Measurements from ENCODE around the gene KRTAP27-1. TPM values are rescaled to one million over a fixed set of nuclear protein-coding genes. Genes with fewer than 3 reads are reported as not detected.
A peak's percentile ranks its signal among the peaks of the same experiment; 100 is the strongest.

The KRTAP27-1 gene
- total and polyA plus RNA-seq, 4 donors, result not detected

GRCh38 chr21:30315701-30316100 is 21.8 kb downstream of the KRTAP27-1 start:
- no peak for DNase-seq
- Histone ChIP-seq H3K36me3 (ENCODE audit: control insufficient read depth in 4 of 4, insufficient read depth in 4 of 4, low read length in 4 of 4) (no peaks in the 10 kb centered on the region), H3K27ac (ENCODE audit: low read depth in 1 of 2, low read length in 1 of 2) (no peak overlapping the region), H3K9me3 (ENCODE audit: control insufficient read depth in 4 of 4, insufficient read depth in 3 of 4, low read length in 3 of 4) (peaks cover 0 to 2% (median 0%) of the 10 kb centered on the region in 4 donors), H3K9ac (ENCODE audit: insufficient read depth in 1 of 2, low read length in 2 of 2) (no peak overlapping the region), H3K4me3 (no peak overlapping the region), H3K4me1 (ENCODE audit: control insufficient read depth in 5 of 5, insufficient read depth in 5 of 5, low read length in 5 of 5) (no peaks in the 10 kb centered on the region), H3K27me3 (ENCODE audit: control insufficient read depth in 3 of 3, insufficient read depth in 3 of 3, low read length in 2 of 3) (peaks cover 0 to 7% (median 0%) of the 10 kb centered on the region in 3 donors)
- 87 to 94% methylated on average over 2 of the region's 2 CpGs for WGBS, 2 donors
- TF ChIP-seq CTCF (IDR thresholded peaks at IDR 0.05; ENCODE audit: control extremely low read depth, extremely low read depth), result no peak
- ATAC-seq (ENCODE audit: insufficient read depth, low FRiP score), result no peak

GRCh38 chr21:30306884-30307283 is 30.6 kb downstream of the KRTAP27-1 start:
- no peak for TF ChIP-seq CTCF (IDR thresholded peaks at IDR 0.05; ENCODE audit: control extremely low read depth, extremely low read depth)
- ATAC-seq (ENCODE audit: insufficient read depth, low FRiP score) (no peak), DNase-seq (peak in 1 of 3 donors; percentile 19)
- Histone ChIP-seq H3K4me3 (no peak overlapping the region), H3K36me3 (ENCODE audit: control insufficient read depth in 4 of 4, insufficient read depth in 4 of 4, low read length in 4 of 4) (no peaks in the 10 kb centered on the region), H3K4me1 (ENCODE audit: control insufficient read depth in 5 of 5, insufficient read depth in 5 of 5, low read length in 5 of 5) (no peaks in the 10 kb centered on the region), H3K27me3 (ENCODE audit: control insufficient read depth in 3 of 3, insufficient read depth in 3 of 3, low read length in 2 of 3) (no peaks in the 10 kb centered on the region), H3K27ac (ENCODE audit: low read depth in 1 of 2, low read length in 1 of 2) (no peak overlapping the region), H3K9ac (ENCODE audit: insufficient read depth in 1 of 2, low read length in 2 of 2) (no peak overlapping the region), H3K9me3 (ENCODE audit: control insufficient read depth in 4 of 4, insufficient read depth in 3 of 4, low read length in 3 of 4) (peaks cover 0 to 2% (median 0%) of the 10 kb centered on the region in 4 donors)
- 55 to 58% methylated on average over 2 of the region's 2 CpGs for whole genome bisulfite sequencing, 2 donors

- H3K4me1 ChIP-seq (ENCODE audit: control insufficient read depth in 5 of 5, insufficient read depth in 5 of 5, low read length in 5 of 5), result no peaks in the 10 kb centered on the region
- no peak for TF ChIP-seq CTCF (IDR thresholded peaks at IDR 0.05; ENCODE audit: control extremely low read depth, extremely low read depth)
- no peak overlapping the region for H3K4me3 ChIP-seq
- ATAC-seq (ENCODE audit: insufficient read depth, low FRiP score) (no peak), DNase-seq (no peak)
- WGBS, 2 donors, result 31 to 52% methylated on average over 1 of the region's 1 CpG
- no peaks in the 10 kb centered on the region for H3K36me3 ChIP-seq (ENCODE audit: control insufficient read depth in 4 of 4, insufficient read depth in 4 of 4, low read length in 4 of 4)
- peaks cover 0 to 3% (median 2%) of the 10 kb centered on the region in 4 donors for H3K9me3 ChIP-seq (ENCODE audit: control insufficient read depth in 4 of 4, insufficient read depth in 3 of 4, low read length in 3 of 4)
- no peak overlapping the region for H3K27ac ChIP-seq (ENCODE audit: low read depth in 1 of 2, low read length in 1 of 2)
- H3K27me3 ChIP-seq (ENCODE audit: control insufficient read depth in 3 of 3, insufficient read depth in 3 of 3, low read length in 2 of 3), result no peaks in the 10 kb centered on the region
- no peak overlapping the region for H3K9ac ChIP-seq (ENCODE audit: insufficient read depth in 1 of 2, low read length in 2 of 2)
These were observed 32.4 kb downstream of the KRTAP27-1 start for GRCh38 chr21:30305136-30305535.

GRCh38 chr21:30289215-30289614 is 48.3 kb downstream of the KRTAP27-1 start, which contains the start of gene KRTAP25-1:
Gene KRTAP25-1 (minus strand): TSS chr21:30289514. CDS start chr21:30289490, 24 bp downstream.
- Histone ChIP-seq H3K27me3 (ENCODE audit: control insufficient read depth in 3 of 3, insufficient read depth in 3 of 3, low read length in 2 of 3) (no peaks in the 10 kb centered on the region), H3K9me3 (ENCODE audit: control insufficient read depth in 4 of 4, insufficient read depth in 3 of 4, low read length in 3 of 4) (no peaks in the 10 kb centered on the region), H3K4me3 (no peak within 1 kb of the TSS), H3K27ac (ENCODE audit: low read depth in 1 of 2, low read length in 1 of 2) (no peak within 1 kb of the TSS), H3K4me1 (ENCODE audit: control insufficient read depth in 5 of 5, insufficient read depth in 5 of 5, low read length in 5 of 5) (no peaks in the 10 kb centered on the region), H3K36me3 (ENCODE audit: control insufficient read depth in 4 of 4, insufficient read depth in 4 of 4, low read length in 4 of 4) (no peaks in the 10 kb centered on the region), H3K9ac (ENCODE audit: insufficient read depth in 1 of 2, low read length in 2 of 2) (no peak within 1 kb of the TSS)
- WGBS, 2 donors, result 96 to 97% methylated on average over 2 of the region's 2 CpGs
- ATAC-seq (ENCODE audit: insufficient read depth, low FRiP score) (no peak), DNase-seq (no peak)
- no peak for TF ChIP-seq CTCF (IDR thresholded peaks at IDR 0.05; ENCODE audit: control extremely low read depth, extremely low read depth)
